Measurements from ENCODE around the gene CNIH2.

GRCh38 chr11:66317723-66318599 is 40.0 kb downstream of the CNIH2 start:
- TF ChIP-seq POLR2A (IDR thresholded peaks at IDR 0.05), result no peak
- TF ChIP-seq CTCF (IDR thresholded peaks at IDR 0.05), result no peak
